Osteoblast (primary cell): Measurements from ENCODE around the gene AKAP7. TPM values are rescaled to one million over a fixed set of nuclear protein-coding genes. Genes with fewer than 3 reads are reported as not detected.

ENCODE experiments used
- DNase-seq: peaks from one replicate; pipeline ENCODE4 v3.0.0; 2011; ENCODE audit warnings: low spot score, mixed read lengths; ENCODE audit not compliant: insufficient read length; ENCODE audit errors: missing footprints
- H2AFZ ChIP-seq: 2 replicates; pipeline ENCODE4 v1.6.0; 2011; ENCODE audit warnings: mild to moderate bottlenecking, low read length
- H3K27ac ChIP-seq: 2 replicates; pipeline ENCODE4 v1.5.1; 2011; ENCODE audit warnings: mild to moderate bottlenecking, low read depth, low read length, moderate library complexity
- H3K27me3 ChIP-seq: 2 replicates; pipeline ENCODE4 v1.6.0; 2012; ENCODE audit warnings: mild to moderate bottlenecking, control low read depth, inconsistent platforms, low read length, moderate library complexity; ENCODE audit not compliant: insufficient read depth
- H3K36me3 ChIP-seq: 2 replicates; pipeline ENCODE4 v1.5.1; 2011; ENCODE audit warnings: mild to moderate bottlenecking, low read length, control low read depth, moderate library complexity; ENCODE audit not compliant: insufficient read depth
- H3K4me1 ChIP-seq: 2 replicates; pipeline ENCODE4 v1.5.1; 2011; ENCODE audit warnings: mild to moderate bottlenecking, low read length, control low read depth, moderate library complexity; ENCODE audit not compliant: insufficient read depth
- H3K4me2 ChIP-seq: 2 replicates; pipeline ENCODE4 v1.6.0; 2011; ENCODE audit warnings: mild to moderate bottlenecking, low read length; ENCODE audit not compliant: insufficient read depth
- H3K4me3 ChIP-seq: fragments of 200-600 bp; sonication (generic); 3 replicates; pipeline ENCODE4 v1.5.1; 2012; ENCODE audit warnings: mild to moderate bottlenecking, low read length, inconsistent platforms; ENCODE audit not compliant: insufficient read depth
- H3K79me2 ChIP-seq: 2 replicates; pipeline ENCODE4 v1.6.0; 2012; ENCODE audit warnings: mild to moderate bottlenecking, low read length, control low read depth, inconsistent platforms; ENCODE audit not compliant: insufficient read depth
- H3K9me3 ChIP-seq: 2 replicates; pipeline ENCODE4 v1.5.1; 2011; ENCODE audit warnings: low read depth, low read length, control low read depth
- H4K20me1 ChIP-seq: 2 replicates; pipeline ENCODE4 v1.6.0; 2012; ENCODE audit warnings: mild to moderate bottlenecking, low read length, control low read depth; ENCODE audit not compliant: insufficient read depth
- total RNA-seq: library from RNA; depleted of rRNA; stranded (reverse); fragments of >200 nt; gene quantifications from 2 replicates; pipeline ENCODE4 v1.2.3, GENCODE V29; 2012
- TF ChIP-seq, protein P1 (sequence below): IDR thresholded peaks from 2 replicates; pipeline ENCODE4 v1.5.1; 2011; ENCODE audit warnings: mild to moderate bottlenecking, low read depth, low read length, moderate library complexity; ENCODE audit errors: extremely low read depth

AKAP7 gene
- total RNA-seq, 1 donor, result 4.0 TPM

DNA sequence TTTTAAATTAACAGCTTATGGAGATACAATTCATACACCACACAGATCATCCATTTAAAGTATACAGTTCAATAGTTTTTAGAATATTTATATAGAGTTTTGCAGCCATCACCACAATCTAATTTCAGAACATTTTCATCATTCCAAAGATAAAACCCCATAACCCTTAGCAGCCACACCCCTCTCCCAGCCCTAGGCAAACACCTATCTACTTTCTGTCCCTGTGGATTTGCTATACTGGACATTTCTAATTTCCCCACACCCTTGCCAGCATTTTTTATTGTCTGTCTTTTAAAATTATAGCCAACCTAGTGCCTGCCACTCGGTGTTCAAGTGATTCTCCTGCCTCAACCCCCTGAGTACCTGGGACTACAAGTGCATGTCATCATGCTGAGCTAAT, 23.0 kb upstream of the AKAP7 start:
- Histone ChIP-seq H3K79me2 (no peaks in the 10 kb centered on the region), H3K9me3 (no peaks in the 10 kb centered on the region), H3K27ac (no peak overlapping the region), H3K27me3 (no peaks in the 10 kb centered on the region), H4K20me1 (no peaks in the 10 kb centered on the region), H3K4me1 (no peaks in the 10 kb centered on the region), H2AFZ (no peak overlapping the region), H3K4me3 (no peak overlapping the region), H3K36me3 (no peaks in the 10 kb centered on the region), H3K4me2 (no peak overlapping the region)
- DNase-seq, result no peak
- TF ChIP-seq, protein P1, sequence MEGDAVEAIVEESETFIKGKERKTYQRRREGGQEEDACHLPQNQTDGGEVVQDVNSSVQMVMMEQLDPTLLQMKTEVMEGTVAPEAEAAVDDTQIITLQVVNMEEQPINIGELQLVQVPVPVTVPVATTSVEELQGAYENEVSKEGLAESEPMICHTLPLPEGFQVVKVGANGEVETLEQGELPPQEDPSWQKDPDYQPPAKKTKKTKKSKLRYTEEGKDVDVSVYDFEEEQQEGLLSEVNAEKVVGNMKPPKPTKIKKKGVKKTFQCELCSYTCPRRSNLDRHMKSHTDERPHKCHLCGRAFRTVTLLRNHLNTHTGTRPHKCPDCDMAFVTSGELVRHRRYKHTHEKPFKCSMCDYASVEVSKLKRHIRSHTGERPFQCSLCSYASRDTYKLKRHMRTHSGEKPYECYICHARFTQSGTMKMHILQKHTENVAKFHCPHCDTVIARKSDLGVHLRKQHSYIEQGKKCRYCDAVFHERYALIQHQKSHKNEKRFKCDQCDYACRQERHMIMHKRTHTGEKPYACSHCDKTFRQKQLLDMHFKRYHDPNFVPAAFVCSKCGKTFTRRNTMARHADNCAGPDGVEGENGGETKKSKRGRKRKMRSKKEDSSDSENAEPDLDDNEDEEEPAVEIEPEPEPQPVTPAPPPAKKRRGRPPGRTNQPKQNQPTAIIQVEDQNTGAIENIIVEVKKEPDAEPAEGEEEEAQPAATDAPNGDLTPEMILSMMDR, result no peak

DNA sequence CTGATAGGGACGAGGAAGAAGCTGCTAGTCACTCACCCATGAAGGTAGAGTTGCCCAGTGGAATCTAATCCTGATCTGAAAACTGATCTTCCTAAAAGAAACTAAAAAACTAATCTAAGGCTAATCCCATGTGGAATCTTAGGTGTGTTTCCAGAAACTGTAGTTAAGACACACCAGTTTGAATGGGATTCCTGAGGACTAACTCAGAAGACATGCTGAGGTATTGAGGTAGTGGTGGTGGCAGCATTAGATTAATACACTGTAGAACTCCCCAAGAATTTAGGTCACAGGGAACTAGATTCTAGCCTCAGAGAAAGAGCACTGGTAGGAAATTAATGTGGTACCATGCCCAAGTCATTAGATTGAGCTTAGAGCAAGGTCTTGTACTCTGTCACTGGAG, 19.6 kb upstream of the AKAP7 start:
- DNase-seq, result no peak
- Histone ChIP-seq H3K4me1 (no peaks in the 10 kb centered on the region), H3K4me2 (no peak overlapping the region), H3K27me3 (no peaks in the 10 kb centered on the region), H3K36me3 (no peaks in the 10 kb centered on the region), H3K4me3 (no peak overlapping the region), H2AFZ (peak overlapping the region; percentile 49), H3K9me3 (no peaks in the 10 kb centered on the region), H3K27ac (no peak overlapping the region), H3K79me2 (no peaks in the 10 kb centered on the region), H4K20me1 (no peaks in the 10 kb centered on the region)
- TF ChIP-seq, protein P1, result no peak

DNA sequence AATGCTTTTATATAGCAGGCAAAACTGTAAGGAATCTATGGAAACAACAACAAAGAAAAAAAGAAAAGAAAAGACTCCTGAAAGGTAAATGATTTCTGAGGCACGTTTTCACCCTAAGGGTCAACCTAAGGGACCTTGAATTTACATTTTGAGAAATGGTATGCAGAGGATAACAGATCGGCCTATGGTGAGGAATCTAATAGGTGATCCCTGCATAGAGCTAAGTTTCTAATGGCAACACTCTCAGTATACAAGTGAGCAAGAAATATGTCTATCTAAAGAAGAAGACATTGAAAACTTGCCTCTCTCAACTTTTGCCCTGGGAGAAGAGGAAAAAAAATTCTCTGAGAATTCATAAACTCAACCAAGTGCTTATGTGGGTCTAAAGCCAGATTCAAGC, 18.9 kb upstream of the AKAP7 start:
- Histone ChIP-seq H3K4me3 (no peak overlapping the region), H2AFZ (no peak overlapping the region), H3K36me3 (no peaks in the 10 kb centered on the region), H4K20me1 (no peaks in the 10 kb centered on the region), H3K4me2 (no peak overlapping the region), H3K27me3 (no peaks in the 10 kb centered on the region), H3K79me2 (no peaks in the 10 kb centered on the region), H3K9me3 (no peaks in the 10 kb centered on the region), H3K27ac (no peak overlapping the region), H3K4me1 (no peaks in the 10 kb centered on the region)
- TF ChIP-seq, protein P1, result no peak
- no peak for DNase-seq

DNA sequence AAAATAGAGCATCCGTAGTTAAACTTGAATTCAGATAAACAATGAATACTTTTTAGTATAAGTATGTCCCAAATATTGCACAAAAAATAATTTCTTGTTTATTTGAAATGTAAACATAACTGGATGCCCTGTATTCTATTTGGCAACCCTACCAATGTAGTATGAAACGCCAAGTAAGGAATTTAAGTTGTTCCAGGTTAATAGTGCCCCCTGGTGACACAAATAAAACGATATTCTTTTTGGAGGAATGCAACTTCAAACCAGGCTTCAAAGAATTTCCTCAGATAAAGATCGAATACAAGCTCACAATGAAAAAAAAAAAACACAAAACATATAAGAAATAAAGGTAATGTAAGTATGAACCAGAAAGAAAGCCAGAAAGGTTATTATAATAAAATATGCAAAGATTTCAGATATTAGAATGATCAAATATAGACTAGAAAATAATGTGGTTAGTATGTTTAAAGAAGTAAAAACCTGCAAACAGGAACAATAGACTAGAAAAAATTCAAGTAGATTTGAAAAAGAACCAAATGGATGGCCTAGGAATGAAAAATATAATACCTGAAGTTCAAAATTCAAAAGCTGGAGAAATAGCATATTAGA, 18.4 kb upstream of the AKAP7 start:
- Histone ChIP-seq H3K4me2 (no peak overlapping the region), H3K36me3 (no peaks in the 10 kb centered on the region), H3K27me3 (no peaks in the 10 kb centered on the region), H3K4me1 (no peaks in the 10 kb centered on the region), H3K79me2 (no peaks in the 10 kb centered on the region), H3K27ac (no peak overlapping the region), H2AFZ (no peak overlapping the region), H3K4me3 (no peak overlapping the region), H4K20me1 (no peaks in the 10 kb centered on the region), H3K9me3 (no peaks in the 10 kb centered on the region)
- TF ChIP-seq, protein P1, result peak; percentile 55
- peak; percentile 52 for DNase-seq
